HFFc6 (cell line): Measurements from ENCODE around the gene AQP9. TPM values are rescaled to one million over a fixed set of nuclear protein-coding genes. Genes with fewer than 3 reads are reported as not detected.

Experiments used
- DNase-seq: peaks from one replicate; pipeline ENCODE4 v3.0.0-alpha.2; 2018
- H3K27ac Mint-ChIP-seq: 2 replicates; pipeline ENCODE4 v1.8.0; 2020; ENCODE audit warnings: mild to moderate bottlenecking, mixed read lengths
- H3K27me3 Mint-ChIP-seq: 2 replicates; pipeline ENCODE4 v1.8.0; 2021; ENCODE audit warnings: mild to moderate bottlenecking, moderate library complexity, mixed read lengths; ENCODE audit not compliant: insufficient read depth
- H3K36me3 Mint-ChIP-seq: 2 replicates; pipeline ENCODE4 v1.8.0; 2021; ENCODE audit warnings: low read depth, mixed read lengths
- H3K4me1 Mint-ChIP-seq: 2 replicates; pipeline ENCODE4 v1.8.0; 2020; ENCODE audit warnings: low read depth, mixed read lengths
- H3K4me3 Mint-ChIP-seq: 2 replicates; pipeline ENCODE4 v1.8.0; 2020; ENCODE audit warnings: mild to moderate bottlenecking, moderate library complexity, mixed read lengths
- H3K9me3 Mint-ChIP-seq: 2 replicates; pipeline ENCODE4 v1.8.0; 2020; ENCODE audit warnings: mild to moderate bottlenecking, mixed read lengths
- CTCF ChIP-seq: fragments of 200-600 bp; sonication (generic); IDR thresholded peaks from 2 replicates; pipeline ENCODE4 v1.5.0; 2021; ENCODE audit warnings: antibody characterized with exemption, mild to moderate bottlenecking
- total RNA-seq, 6 experiments: library from RNA; stranded (reverse); fragmentation: NEBNext Ultra II Directional; extraction: Animal tissue kit (Norgen Biotek cat#: 25700); gene quantifications; 2 replicates in 1 of 6; 3 replicates in 5 of 6; pipeline ENCODE4 v1.2.3, GENCODE V29; 2021

AQP9 gene
- total RNA-seq, 6 experiments from 2014 or later = not detected

- H3K4me3 Mint-ChIP-seq = no peak overlapping the region
- H3K9me3 Mint-ChIP-seq = no peaks in the 10 kb centered on the region
- DNase-seq = no peak
- H3K4me1 Mint-ChIP-seq = peaks cover 13% of the 10 kb centered on the region
- no peak overlapping the region for H3K27ac Mint-ChIP-seq
- TF ChIP-seq CTCF = no peak
- no peaks in the 10 kb centered on the region for H3K36me3 Mint-ChIP-seq
- H3K27me3 Mint-ChIP-seq = peaks cover 37% of the 10 kb centered on the region
Observed at GRCh38 chr15:58178668-58179067, 40.5 kb downstream of the AQP9 start.

- peaks cover 33% of the 10 kb centered on the region for H3K27me3 Mint-ChIP-seq
- H3K27ac Mint-ChIP-seq = no peak overlapping the region
- DNase-seq = no peak
- peaks cover 13% of the 10 kb centered on the region for H3K4me1 Mint-ChIP-seq
- H3K4me3 Mint-ChIP-seq = no peak overlapping the region
- no peaks in the 10 kb centered on the region for H3K36me3 Mint-ChIP-seq
- TF ChIP-seq CTCF = no peak
- H3K9me3 Mint-ChIP-seq = no peaks in the 10 kb centered on the region
Observed at GRCh38 chr15:58179206-58179605, 41.0 kb downstream of the AQP9 start.

DNA sequence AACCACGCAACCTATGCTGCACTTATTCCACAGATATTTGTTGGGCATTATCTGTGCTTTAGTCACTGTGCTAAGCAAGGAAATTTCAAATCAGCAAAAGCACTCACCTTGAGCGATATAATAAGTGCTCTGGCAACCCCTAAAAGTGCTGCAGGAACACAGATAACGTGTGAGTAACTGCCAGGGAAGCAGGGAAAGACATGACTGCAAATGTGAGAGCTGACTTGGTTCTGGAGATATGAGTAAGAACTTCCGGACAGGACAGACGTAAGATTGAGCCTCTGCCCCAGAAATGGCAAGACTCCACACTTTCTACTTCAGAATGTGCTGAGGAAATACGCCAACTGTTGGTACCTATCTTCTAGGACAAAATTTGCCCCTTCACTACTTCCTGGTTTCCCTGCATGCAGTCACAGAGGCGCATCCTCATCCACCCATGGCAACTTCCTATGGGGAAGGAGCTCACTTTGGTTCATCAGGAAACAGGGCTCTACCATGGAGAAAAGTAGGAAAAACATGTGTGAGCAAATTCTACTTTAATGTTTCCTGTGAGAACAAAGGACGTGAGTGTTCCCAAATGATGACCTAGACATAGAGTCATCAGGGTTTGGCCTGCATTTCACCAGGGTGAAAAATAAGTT, 41.7 kb downstream of the AQP9 start:
- Mint-ChIP-seq H3K4me3 (no peak overlapping the region; the same call in 1 of the 2 replicates), H3K9me3 (no peaks in the 10 kb centered on the region), H3K4me1 (peaks cover 13% of the 10 kb centered on the region), H3K36me3 (no peaks in the 10 kb centered on the region), H3K27me3 (peaks cover 31% of the 10 kb centered on the region), H3K27ac (no peak overlapping the region; the same call in 1 of the 2 replicates)
- TF ChIP-seq CTCF = no peak
- no peak for DNase-seq

DNA sequence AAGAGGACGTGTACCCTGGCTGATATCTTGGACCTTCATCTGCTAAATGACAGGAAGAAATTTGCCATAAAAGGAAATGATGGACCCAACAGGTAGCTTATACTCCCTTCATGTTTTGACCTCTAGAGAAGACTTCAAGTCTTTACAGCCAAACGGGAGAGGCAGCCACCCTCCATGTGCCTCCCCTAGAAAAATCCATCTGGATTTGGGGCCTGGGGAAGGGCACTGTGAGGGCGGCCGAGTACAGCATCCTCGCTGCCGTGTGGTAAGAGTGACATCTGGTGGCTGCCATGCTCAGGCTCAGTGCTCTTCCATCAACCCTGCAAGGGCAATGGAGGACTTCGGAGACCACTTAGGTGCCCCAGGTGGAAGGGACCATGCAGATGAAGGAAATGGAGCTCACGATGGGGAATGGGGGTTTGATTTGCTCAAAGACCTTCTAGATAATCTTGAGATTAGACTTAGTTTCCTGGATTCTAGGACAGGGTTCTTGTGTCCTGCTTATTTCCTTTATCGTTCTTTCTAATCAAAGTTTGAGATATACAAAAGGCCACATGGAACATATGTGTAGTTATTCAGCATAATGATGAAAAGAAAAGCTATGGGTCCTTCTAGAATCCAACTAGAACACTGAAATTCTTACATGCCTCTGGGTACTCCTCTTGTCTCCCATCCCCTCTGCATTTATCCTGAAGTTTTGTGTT, 44.4 kb downstream of the AQP9 start:
- no peaks in the 10 kb centered on the region for H3K9me3 Mint-ChIP-seq
- no peak overlapping the region for H3K27ac Mint-ChIP-seq
- DNase-seq = no peak
- no peaks in the 10 kb centered on the region for H3K36me3 Mint-ChIP-seq
- peaks cover 13% of the 10 kb centered on the region for H3K4me1 Mint-ChIP-seq
- TF ChIP-seq CTCF = peak; percentile 87
- H3K4me3 Mint-ChIP-seq = no peak overlapping the region
- H3K27me3 Mint-ChIP-seq = peaks cover 25% of the 10 kb centered on the region

- Mint-ChIP-seq H3K9me3 (no peaks in the 10 kb centered on the region), H3K27me3 (peaks cover 32% of the 10 kb centered on the region), H3K4me3 (no peak overlapping the region), H3K36me3 (no peaks in the 10 kb centered on the region), H3K4me1 (no peaks in the 10 kb centered on the region), H3K27ac (no peak overlapping the region)
- no peak for DNase-seq
- TF ChIP-seq CTCF = peak; percentile 29; the same call in 1 of the 2 replicates
Observed at GRCh38 chr15:58185439-58185838, 47.3 kb downstream of the AQP9 start.
